ENCODE data around the gene DIPK1C.

GRCh38 chr18:74399091-74399887, 57.8 kb downstream of the DIPK1C start:
- TF ChIP-seq CTCF (IDR thresholded peaks at IDR 0.05) (no peak), POLR2AphosphoS5 (IDR thresholded peaks at IDR 0.05; ENCODE audit: low read depth, low read length) (no peak), TCF7L2 (IDR thresholded peaks at IDR 0.05; ENCODE audit: low read depth, low read length) (no peak), SIN3A (IDR thresholded peaks at IDR 0.05; ENCODE audit: borderline replicate concordance, insufficient read depth, low read depth, low read length) (no peak), REST (IDR thresholded peaks at IDR 0.05; ENCODE audit: insufficient read depth in 1 of 2, low read depth in 2 of 2, low read length in 1 of 2) (no peak)

Data from Panc1 (cell line).